ENCODE measurements around the gene ADCY6. TPM values are rescaled to one million over a fixed set of nuclear protein-coding genes. Genes with fewer than 3 reads are reported as not detected.

ADCY6 gene
- total RNA-seq, 6 experiments from 2014 or later, result 10.9 to 21.4 (median 14.4) TPM

DNA sequence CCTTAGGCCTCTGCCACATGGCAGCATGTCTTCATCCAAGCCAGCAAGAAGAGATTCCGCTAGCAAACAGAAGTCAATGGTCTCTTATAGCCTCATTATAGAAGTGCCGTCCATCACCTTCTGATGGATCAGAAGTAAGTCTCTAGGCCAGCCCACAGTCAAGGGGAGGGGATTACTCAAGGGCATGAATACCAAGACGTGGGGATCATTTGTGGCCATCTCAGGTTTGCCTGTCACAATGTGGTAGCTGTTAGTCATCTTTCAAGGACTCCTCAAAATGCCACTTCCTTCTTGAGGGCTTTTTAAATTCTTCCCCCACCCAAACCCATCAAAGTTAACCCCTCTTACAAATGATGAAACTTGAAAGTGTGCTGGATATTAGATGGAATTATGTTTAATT, 8.1 kb upstream of the ADCY6 start:
- Histone ChIP-seq H3K4me1 (peaks cover 0 to 6% (median 0%) of the 10 kb centered on the region in 4 donors), H3K27me3 (no peaks in the 10 kb centered on the region), H3K9me3 (no peaks in the 10 kb centered on the region), H3K27ac (no peak overlapping the region), H3K4me3 (no peak overlapping the region), H3K36me3 (no peaks in the 10 kb centered on the region)
- intact Hi-C loops (cut with DNase I), result loop anchor here (5.0 kb wide), 1 partner anchor 45 kb away; no protein-coding TSS in a partner anchor
- 54% methylated on average over 2 of the region's 3 CpGs for WGBS (ENCODE audit: insufficient coverage, low coverage, low lambda C conversion rate, missing lambda C conversion rate)
- ATAC-seq (no peak), DNase-seq (no peak)
- TF ChIP-seq, protein P1, sequence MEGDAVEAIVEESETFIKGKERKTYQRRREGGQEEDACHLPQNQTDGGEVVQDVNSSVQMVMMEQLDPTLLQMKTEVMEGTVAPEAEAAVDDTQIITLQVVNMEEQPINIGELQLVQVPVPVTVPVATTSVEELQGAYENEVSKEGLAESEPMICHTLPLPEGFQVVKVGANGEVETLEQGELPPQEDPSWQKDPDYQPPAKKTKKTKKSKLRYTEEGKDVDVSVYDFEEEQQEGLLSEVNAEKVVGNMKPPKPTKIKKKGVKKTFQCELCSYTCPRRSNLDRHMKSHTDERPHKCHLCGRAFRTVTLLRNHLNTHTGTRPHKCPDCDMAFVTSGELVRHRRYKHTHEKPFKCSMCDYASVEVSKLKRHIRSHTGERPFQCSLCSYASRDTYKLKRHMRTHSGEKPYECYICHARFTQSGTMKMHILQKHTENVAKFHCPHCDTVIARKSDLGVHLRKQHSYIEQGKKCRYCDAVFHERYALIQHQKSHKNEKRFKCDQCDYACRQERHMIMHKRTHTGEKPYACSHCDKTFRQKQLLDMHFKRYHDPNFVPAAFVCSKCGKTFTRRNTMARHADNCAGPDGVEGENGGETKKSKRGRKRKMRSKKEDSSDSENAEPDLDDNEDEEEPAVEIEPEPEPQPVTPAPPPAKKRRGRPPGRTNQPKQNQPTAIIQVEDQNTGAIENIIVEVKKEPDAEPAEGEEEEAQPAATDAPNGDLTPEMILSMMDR (IDR thresholded peaks at IDR 0.05), result no peak
- no peak for TF ChIP-seq POLR2A (IDR thresholded peaks at IDR 0.05)

DNA sequence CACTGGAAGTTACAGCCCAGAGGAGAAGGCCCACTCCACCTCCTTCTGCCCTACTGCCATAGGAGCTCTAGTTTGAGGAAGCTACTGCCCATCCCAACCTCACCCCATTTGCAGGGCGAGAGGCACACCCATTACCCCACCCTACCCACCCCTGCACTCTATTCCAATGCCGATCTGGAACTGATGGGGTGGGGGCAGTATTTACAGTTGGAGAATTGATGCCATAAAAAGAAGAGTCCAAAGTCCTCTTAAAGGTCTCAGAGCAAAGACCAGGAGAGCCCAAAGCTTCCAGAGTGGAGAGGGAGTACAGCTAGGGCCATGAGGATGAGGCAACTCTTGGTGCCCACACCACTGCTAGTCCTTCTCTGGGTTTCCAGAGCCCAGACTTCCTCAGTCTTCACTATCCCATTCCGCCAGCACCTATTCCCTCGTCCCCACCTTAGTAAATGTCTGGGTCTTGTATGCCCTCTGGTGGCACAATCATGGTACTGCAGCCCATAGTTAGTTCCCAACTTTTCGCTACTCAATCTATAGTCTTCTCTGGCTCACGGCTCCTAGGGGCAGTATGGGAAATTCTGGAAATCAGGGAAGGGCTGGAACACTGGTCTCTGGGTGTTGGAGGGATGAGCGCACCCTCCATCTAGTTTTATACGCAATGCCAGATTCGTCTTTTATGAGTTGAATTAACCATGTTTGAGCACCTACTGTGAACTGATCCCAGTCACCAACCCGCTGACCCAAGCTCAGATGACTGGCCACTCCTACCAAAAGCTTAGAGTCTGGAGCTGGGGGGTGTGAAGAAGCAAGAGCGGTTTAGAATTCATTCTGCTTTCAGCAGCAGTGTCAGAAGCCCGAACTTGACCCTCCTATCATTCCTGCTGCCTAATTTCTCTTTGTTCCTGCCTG, 6.9 kb upstream of the ADCY6 start:
- 28% methylated on average over 11 of the region's 12 CpGs for WGBS (ENCODE audit: insufficient coverage, low coverage, low lambda C conversion rate, missing lambda C conversion rate)
- peaks cover 0 to 6% (median 0%) of the 10 kb centered on the region in 4 donors for H3K4me1 ChIP-seq
- no peaks in the 10 kb centered on the region for H3K9me3 ChIP-seq
- DNase-seq (peak in 2 of 3 donors; percentile 47 to 62), ATAC-seq (peak; percentile 97 to 100 (median 99))
- TF ChIP-seq, protein P1 (IDR thresholded peaks at IDR 0.05), result peak; percentile 89 to 99 (median 90)
- TF ChIP-seq POLR2A (IDR thresholded peaks at IDR 0.05), result no peak
- H3K4me3 ChIP-seq, result no peak overlapping the region
- intact Hi-C loops (cut with DNase I), result loop anchor here (5.0 kb wide), 1 partner anchor 44 kb away; no protein-coding TSS in a partner anchor
- no peaks in the 10 kb centered on the region for H3K36me3 ChIP-seq
- no peak overlapping the region for H3K27ac ChIP-seq
- no peaks in the 10 kb centered on the region for H3K27me3 ChIP-seq

DNA sequence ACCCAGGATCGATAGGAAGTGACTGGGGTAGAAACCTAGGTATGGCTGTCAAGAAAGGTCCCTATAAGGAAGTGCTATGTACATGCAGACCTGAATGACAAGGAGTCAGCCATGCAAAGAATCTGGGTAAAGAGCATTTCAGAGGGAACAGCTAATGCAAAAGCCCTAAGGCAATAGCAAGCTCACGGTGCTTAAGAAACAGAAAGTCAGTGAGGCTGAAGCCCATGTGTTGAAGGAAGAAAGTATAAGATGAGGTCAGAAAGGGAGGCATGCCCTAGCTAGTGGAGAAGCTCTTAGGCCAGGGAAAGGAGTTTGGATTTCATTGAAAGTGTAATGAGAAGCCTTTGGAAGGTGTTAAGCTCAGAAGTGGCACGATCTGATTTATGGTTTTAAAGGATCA, 6.0 kb upstream of the ADCY6 start:
- H3K4me1 ChIP-seq, result peaks cover 0 to 8% (median 0%) of the 10 kb centered on the region in 4 donors
- TF ChIP-seq, protein P1 (IDR thresholded peaks at IDR 0.05), result no peak
- no peak for TF ChIP-seq POLR2A (IDR thresholded peaks at IDR 0.05)
- no peak for DNase-seq
- no peak overlapping the region for H3K27ac ChIP-seq
- no peak overlapping the region for H3K4me3 ChIP-seq
- H3K36me3 ChIP-seq, result no peaks in the 10 kb centered on the region
- no peaks in the 10 kb centered on the region for H3K27me3 ChIP-seq
- 100% methylated on average over 2 of the region's 3 CpGs for WGBS (ENCODE audit: insufficient coverage, low coverage, low lambda C conversion rate, missing lambda C conversion rate)
- intact Hi-C loops (cut with DNase I), result loop anchor here (5.0 kb wide), 1 partner anchor 43 kb away; no protein-coding TSS in a partner anchor
- H3K9me3 ChIP-seq, result no peaks in the 10 kb centered on the region
- no peak for ATAC-seq

DNA sequence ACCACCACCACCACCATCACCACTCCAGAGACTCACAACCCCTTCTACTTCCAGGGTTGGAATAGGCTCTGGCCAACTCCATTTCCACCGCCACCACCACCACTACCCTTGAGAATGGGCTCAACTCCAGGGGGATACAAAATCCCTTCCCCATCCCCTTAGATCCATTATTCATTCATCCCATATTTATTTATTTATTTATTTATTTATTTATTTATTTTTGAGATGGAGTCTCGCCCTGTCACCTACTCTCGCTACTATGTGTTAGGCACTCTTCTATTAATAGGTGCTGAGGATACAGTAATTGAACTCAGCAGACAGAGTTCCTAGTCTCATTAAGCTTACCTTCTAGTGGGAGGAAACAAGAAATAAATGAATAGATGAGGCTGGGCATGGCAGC, 4.8 kb upstream of the ADCY6 start:
- no peak for DNase-seq
- TF ChIP-seq, protein P1 (IDR thresholded peaks at IDR 0.05), result no peak
- TF ChIP-seq POLR2A (IDR thresholded peaks at IDR 0.05), result no peak
- intact Hi-C loops (cut with DNase I), result no loop called here
- Histone ChIP-seq H3K36me3 (no peaks in the 10 kb centered on the region), H3K27ac (no peak overlapping the region), H3K4me1 (peaks cover 0 to 10% (median 0%) of the 10 kb centered on the region in 4 donors), H3K9me3 (no peaks in the 10 kb centered on the region), H3K27me3 (no peaks in the 10 kb centered on the region), H3K4me3 (no peak overlapping the region)
- ATAC-seq, result no peak
- WGBS (ENCODE audit: insufficient coverage, low coverage, low lambda C conversion rate, missing lambda C conversion rate), result 84% methylated on average over 3 of the region's 3 CpGs
